Natural killer cell (primary cell): ENCODE results near the gene RARRES1. TPM values are rescaled to one million over a fixed set of nuclear protein-coding genes. Genes with fewer than 3 reads are reported as not detected.

Experiments used
- ATAC-seq, 3 donors: fragments of 150-1000 bp in 2 of 3; fragments of 200-7000 bp in 1 of 3; cut with Tn5 transposase; 1 replicate in 1 of 3; 2 replicates in 2 of 3; pipeline ENCODE4 v1.10.0; 2021; ENCODE audit warnings: mild to moderate bottlenecking in 2 of 3, moderate library complexity in 2 of 3
- DNase-seq, 2 donors: peaks; one replicate each; pipeline versions ENCODE4 v3.0.0 to v3.0.0-alpha.2; 2013 to 2021; ENCODE audit warnings: mixed read lengths in 1 of 2
- H3K27ac ChIP-seq: one replicate; pipeline ENCODE4 v1.5.1; 2013; ENCODE audit warnings: mild to moderate bottlenecking, low read length
- H3K27me3 ChIP-seq: one replicate; pipeline ENCODE4 v1.6.1; 2013; ENCODE audit warnings: low read length; ENCODE audit not compliant: control insufficient read depth, insufficient read depth
- H3K36me3 ChIP-seq: one replicate; pipeline ENCODE4 v1.6.1; 2013; ENCODE audit warnings: low read length; ENCODE audit not compliant: control insufficient read depth, insufficient read depth
- H3K4me1 ChIP-seq: one replicate; pipeline ENCODE4 v1.6.1; 2013; ENCODE audit warnings: low read length; ENCODE audit not compliant: control insufficient read depth, insufficient read depth
- H3K4me3 ChIP-seq: one replicate; pipeline ENCODE4 v1.5.1; 2013; ENCODE audit warnings: low read length
- H3K9me3 ChIP-seq: one replicate; pipeline ENCODE4 v1.6.1; 2013; ENCODE audit warnings: low read length; ENCODE audit not compliant: control insufficient read depth, insufficient read depth
- H3K27ac Mint-ChIP-seq, 2 donors: one replicate each; pipeline ENCODE4 v1.8.0; 2022; ENCODE audit warnings: mild to moderate bottlenecking in 2 of 2, mixed read lengths in 2 of 2, moderate library complexity in 1 of 2
- H3K27me3 Mint-ChIP-seq, 2 donors: one replicate each; pipeline ENCODE4 v1.8.0; 2022; ENCODE audit warnings: low read depth in 2 of 2, mixed read lengths in 2 of 2
- H3K36me3 Mint-ChIP-seq: one replicate; pipeline ENCODE4 v1.8.0; 2022; ENCODE audit warnings: mixed read lengths
- H3K4me1 Mint-ChIP-seq, 2 donors: one replicate each; pipeline ENCODE4 v1.8.0; 2022; ENCODE audit warnings: mixed read lengths in 2 of 2
- H3K4me3 Mint-ChIP-seq: one replicate; pipeline ENCODE4 v1.8.0; 2022; ENCODE audit warnings: mild to moderate bottlenecking, moderate library complexity, mixed read lengths
- H3K9me3 Mint-ChIP-seq, 2 donors: one replicate each; pipeline ENCODE4 v1.8.0; 2022; ENCODE audit warnings: mixed read lengths in 2 of 2
- CTCF ChIP-seq: fragments of 200-600 bp; IDR thresholded peaks from one replicate; pipeline ENCODE4 v1.8.0; 2022; ENCODE audit warnings: antibody characterized with exemption
- WGBS: methylation state at CpG from one replicate; pipeline ENCODE4 v1.1.7; 2013; ENCODE audit warnings: missing lambda C conversion rate; ENCODE audit not compliant: insufficient coverage; 5-methylcytosine and 5-hydroxymethylcytosine counted together
- intact Hi-C: fragments of 100-400 bp; cut with micrococcal nuclease; formaldehyde crosslinking; loops from one replicate; pipeline ENCODE4 v1.14.2; 2022
- total RNA-seq, 4 donors: library from RNA; stranded (reverse); fragments of 120-200 nt in 1 of 4; gene quantifications; one replicate each; pipeline versions ENCODE4 v1.2.3 to v1.2.4, GENCODE V29; 2013 to 2022

Gene RARRES1
- total RNA-seq, 3 donors from 2014 or later (not counting 1 experiment from before 2014, with no cell fraction given) = not detected

DNA sequence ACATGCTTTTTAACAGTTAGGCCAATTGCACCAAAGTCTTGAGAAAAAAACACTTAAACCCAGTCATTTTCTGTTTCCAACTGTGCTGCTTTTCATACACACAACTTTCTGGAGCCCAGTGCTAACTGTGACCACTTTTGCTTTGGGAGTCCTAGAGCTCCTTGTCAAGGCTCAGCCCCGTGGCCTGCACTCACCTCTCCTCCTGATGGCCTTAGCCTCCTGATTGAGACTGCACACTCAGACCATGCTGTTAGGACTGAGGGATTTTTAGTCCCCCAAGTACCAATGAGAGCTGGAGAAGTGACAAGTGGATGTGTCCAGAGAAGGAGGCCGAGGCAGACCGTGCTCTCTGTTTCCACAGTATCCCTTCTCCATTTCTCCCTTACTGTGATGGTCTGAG is 15.2 kb upstream of the RARRES1 start:
- Histone ChIP-seq H3K27me3 (no peaks in the 10 kb centered on the region), H3K36me3 (no peaks in the 10 kb centered on the region), H3K4me1 (no peaks in the 10 kb centered on the region), H3K4me3 (no peak overlapping the region), H3K27ac (no peak overlapping the region), H3K9me3 (no peaks in the 10 kb centered on the region)
- no peaks in the 10 kb centered on the region for H3K9me3 Mint-ChIP-seq
- H3K36me3 Mint-ChIP-seq = no peaks in the 10 kb centered on the region
- H3K27ac Mint-ChIP-seq = no peak overlapping the region
- peaks cover 0 to 7% of the 10 kb centered on the region in 2 donors for H3K4me1 Mint-ChIP-seq
- DNase-seq (no peak), ATAC-seq (no peak)
- TF ChIP-seq CTCF = no peak
- intact Hi-C loops = no loop called here
- 90% methylated on average over 1 of the region's 3 CpGs for WGBS
- no peak overlapping the region for H3K4me3 Mint-ChIP-seq
- H3K27me3 Mint-ChIP-seq = no peaks in the 10 kb centered on the region

DNA sequence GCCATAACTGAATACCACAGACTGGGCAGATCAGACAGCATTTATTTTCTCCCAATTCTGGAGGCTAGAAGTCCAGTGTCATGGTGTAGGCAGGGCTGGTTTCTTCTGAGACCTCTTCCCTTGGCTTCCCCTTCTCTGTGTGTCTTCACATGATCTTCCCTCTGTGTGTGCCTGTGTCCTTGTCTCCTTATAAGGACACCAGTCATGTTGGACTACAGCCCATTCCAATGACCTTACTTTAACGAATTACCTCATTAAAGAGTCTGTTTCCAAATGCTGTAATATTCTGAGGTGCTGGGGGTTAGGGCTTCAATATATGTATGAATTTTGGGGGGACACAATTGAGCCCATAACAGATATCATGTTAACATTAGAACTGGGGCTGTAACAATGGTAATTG is 13.3 kb upstream of the RARRES1 start:
- Mint-ChIP-seq H3K4me3 (no peak overlapping the region), H3K36me3 (no peaks in the 10 kb centered on the region), H3K27ac (no peak overlapping the region), H3K4me1 (peaks cover 5 to 7% of the 10 kb centered on the region in 2 donors), H3K9me3 (no peaks in the 10 kb centered on the region), H3K27me3 (no peaks in the 10 kb centered on the region)
- DNase-seq (no peak), ATAC-seq (no peak)
- no peaks in the 10 kb centered on the region for H3K27me3 ChIP-seq
- intact Hi-C loops = no loop called here
- no peak for TF ChIP-seq CTCF
- no peak overlapping the region for H3K27ac ChIP-seq
- H3K4me3 ChIP-seq = no peak overlapping the region
- no peaks in the 10 kb centered on the region for H3K9me3 ChIP-seq
- H3K36me3 ChIP-seq = no peaks in the 10 kb centered on the region
- no peaks in the 10 kb centered on the region for H3K4me1 ChIP-seq
- WGBS = 100% methylated on average over 1 of the region's 1 CpG

GRCh38 chr3:158744567-158745288 is 12.5 kb upstream of the RARRES1 start:
- TF ChIP-seq CTCF = no peak
- no peaks in the 10 kb centered on the region for H3K36me3 Mint-ChIP-seq
- 87% methylated on average over 4 of the region's 4 CpGs for WGBS
- no peak overlapping the region for H3K4me3 Mint-ChIP-seq
- no peak overlapping the region for H3K27ac ChIP-seq
- H3K27me3 ChIP-seq = no peaks in the 10 kb centered on the region
- no peak overlapping the region for H3K27ac Mint-ChIP-seq
- H3K27me3 Mint-ChIP-seq = no peaks in the 10 kb centered on the region
- H3K4me3 ChIP-seq = no peak overlapping the region
- H3K4me1 Mint-ChIP-seq = peaks cover 5 to 7% of the 10 kb centered on the region in 2 donors
- H3K9me3 ChIP-seq = no peaks in the 10 kb centered on the region
- DNase-seq = no peak
- no peaks in the 10 kb centered on the region for H3K4me1 ChIP-seq
- intact Hi-C loops = no loop called here
- H3K9me3 Mint-ChIP-seq = no peaks in the 10 kb centered on the region
- no peak for ATAC-seq
- no peaks in the 10 kb centered on the region for H3K36me3 ChIP-seq
